Mesothelial cell of epicardium (in vitro differentiated cells): ENCODE data around the gene PRKN. TPM values are rescaled to one million over a fixed set of nuclear protein-coding genes. Genes with fewer than 3 reads are reported as not detected.

Source experiments
- DNase-seq, 2 experiments: peaks; one replicate each; pipeline ENCODE4 v3.0.0; 2021; ENCODE audit warnings: low spot score in 2 of 2; ENCODE audit not compliant: unreplicated experiment in 2 of 2
- H3K27ac Mint-ChIP-seq: 2 replicates; pipeline ENCODE4 v1.8.0; 2021; ENCODE audit warnings: mixed read lengths
- H3K27me3 Mint-ChIP-seq: 2 replicates; pipeline ENCODE4 v1.8.0; 2021; ENCODE audit warnings: low read depth, mixed read lengths
- H3K36me3 Mint-ChIP-seq: 2 replicates; pipeline ENCODE4 v1.8.0; 2021; ENCODE audit warnings: mixed read lengths
- H3K4me1 Mint-ChIP-seq: 2 replicates; pipeline ENCODE4 v1.8.0; 2021; ENCODE audit warnings: mixed read lengths
- H3K4me3 Mint-ChIP-seq: 2 replicates; pipeline ENCODE4 v1.8.0; 2021; ENCODE audit warnings: mild to moderate bottlenecking, moderate library complexity, mixed read lengths
- H3K9me3 Mint-ChIP-seq: 2 replicates; pipeline ENCODE4 v1.8.0; 2021; ENCODE audit warnings: mixed read lengths
- total RNA-seq: library from RNA; stranded (reverse); gene quantifications from 3 replicates; pipeline ENCODE4 v1.2.1, GENCODE V29; 2021
- TF ChIP-seq, protein P1 (sequence below): fragments of 200-600 bp; sonication (generic); IDR thresholded peaks from one replicate; pipeline ENCODE4 v1.5.0; 2021; ENCODE audit warnings: antibody characterized with exemption; ENCODE audit not compliant: unreplicated experiment

PRKN gene
- total RNA-seq, 1 donor from 2014 or later = 7.6 TPM

DNA sequence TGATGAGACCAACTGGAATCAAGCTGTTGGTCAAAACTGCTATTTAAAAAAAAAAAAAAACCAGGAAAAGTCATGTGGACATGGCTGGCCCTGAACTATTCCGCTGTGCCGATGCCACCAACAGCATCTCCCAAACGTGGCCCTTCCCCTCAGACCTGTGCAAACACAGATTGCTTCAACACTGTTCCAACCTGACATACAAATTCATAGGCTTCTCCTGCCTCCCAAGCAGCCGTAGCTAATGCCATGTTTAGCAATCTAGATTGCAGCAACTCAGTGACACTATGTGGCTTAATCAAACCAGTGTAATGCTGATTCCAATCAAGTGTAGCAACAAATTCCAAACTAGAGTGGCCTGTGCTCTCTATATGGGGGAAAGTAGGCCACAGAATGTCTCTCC lies 16.2 kb downstream of the PRKN start:
- DNase-seq = no peak
- TF ChIP-seq, protein P1, sequence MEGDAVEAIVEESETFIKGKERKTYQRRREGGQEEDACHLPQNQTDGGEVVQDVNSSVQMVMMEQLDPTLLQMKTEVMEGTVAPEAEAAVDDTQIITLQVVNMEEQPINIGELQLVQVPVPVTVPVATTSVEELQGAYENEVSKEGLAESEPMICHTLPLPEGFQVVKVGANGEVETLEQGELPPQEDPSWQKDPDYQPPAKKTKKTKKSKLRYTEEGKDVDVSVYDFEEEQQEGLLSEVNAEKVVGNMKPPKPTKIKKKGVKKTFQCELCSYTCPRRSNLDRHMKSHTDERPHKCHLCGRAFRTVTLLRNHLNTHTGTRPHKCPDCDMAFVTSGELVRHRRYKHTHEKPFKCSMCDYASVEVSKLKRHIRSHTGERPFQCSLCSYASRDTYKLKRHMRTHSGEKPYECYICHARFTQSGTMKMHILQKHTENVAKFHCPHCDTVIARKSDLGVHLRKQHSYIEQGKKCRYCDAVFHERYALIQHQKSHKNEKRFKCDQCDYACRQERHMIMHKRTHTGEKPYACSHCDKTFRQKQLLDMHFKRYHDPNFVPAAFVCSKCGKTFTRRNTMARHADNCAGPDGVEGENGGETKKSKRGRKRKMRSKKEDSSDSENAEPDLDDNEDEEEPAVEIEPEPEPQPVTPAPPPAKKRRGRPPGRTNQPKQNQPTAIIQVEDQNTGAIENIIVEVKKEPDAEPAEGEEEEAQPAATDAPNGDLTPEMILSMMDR = no peak
- Mint-ChIP-seq H3K4me3 (no peak overlapping the region), H3K36me3 (no peaks in the 10 kb centered on the region), H3K27me3 (no peaks in the 10 kb centered on the region), H3K9me3 (no peaks in the 10 kb centered on the region), H3K4me1 (no peaks in the 10 kb centered on the region), H3K27ac (no peak overlapping the region)

DNA sequence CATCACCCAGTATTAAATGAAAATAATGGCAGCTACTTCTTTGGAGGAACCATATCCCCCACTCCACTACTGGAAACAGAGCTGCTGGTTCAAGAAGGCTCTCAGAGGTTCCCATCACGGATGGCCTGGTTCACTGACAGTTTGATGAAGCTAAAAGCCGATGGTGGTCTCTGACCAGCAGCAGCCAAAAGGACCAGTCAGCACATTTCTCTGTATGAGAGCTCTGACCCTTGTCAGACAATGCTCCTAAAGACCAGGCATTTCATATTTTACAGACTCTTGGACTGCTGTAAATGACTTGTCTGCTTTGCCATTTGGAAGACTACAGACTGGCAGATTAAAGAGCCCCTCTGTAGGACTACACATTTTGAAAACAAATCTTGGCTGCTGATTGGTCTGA lies 16.6 kb downstream of the PRKN start:
- Mint-ChIP-seq H3K4me1 (peaks cover 4% of the 10 kb centered on the region), H3K9me3 (no peaks in the 10 kb centered on the region), H3K27ac (no peak overlapping the region), H3K27me3 (no peaks in the 10 kb centered on the region), H3K4me3 (no peak overlapping the region), H3K36me3 (no peaks in the 10 kb centered on the region)
- TF ChIP-seq, protein P1 = no peak
- DNase-seq = no peak

DNA sequence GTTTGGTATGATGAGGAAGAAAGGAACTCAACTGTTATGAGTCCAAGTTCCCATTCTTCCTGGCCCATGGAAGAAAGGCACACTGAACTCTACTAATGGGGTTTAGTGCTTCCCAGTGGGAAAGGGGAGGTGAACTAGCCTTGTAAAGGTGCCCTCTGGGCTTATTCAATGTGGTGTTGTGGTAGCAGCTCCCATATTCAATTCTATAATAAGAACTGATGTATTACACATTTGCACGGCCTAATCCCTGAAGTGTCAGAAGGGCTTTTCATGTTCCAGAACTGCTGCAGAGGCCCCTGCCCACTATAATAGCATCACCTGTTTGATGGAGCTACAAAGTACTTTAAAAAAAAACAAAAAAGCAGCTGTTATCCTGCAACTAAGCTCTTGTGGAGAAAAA lies 17.1 kb downstream of the PRKN start:
- DNase-seq = no peak
- Mint-ChIP-seq H3K27me3 (no peaks in the 10 kb centered on the region), H3K27ac (no peak overlapping the region), H3K4me3 (no peak overlapping the region), H3K36me3 (no peaks in the 10 kb centered on the region), H3K9me3 (no peaks in the 10 kb centered on the region), H3K4me1 (peaks cover 8% of the 10 kb centered on the region)
- TF ChIP-seq, protein P1 = no peak

DNA sequence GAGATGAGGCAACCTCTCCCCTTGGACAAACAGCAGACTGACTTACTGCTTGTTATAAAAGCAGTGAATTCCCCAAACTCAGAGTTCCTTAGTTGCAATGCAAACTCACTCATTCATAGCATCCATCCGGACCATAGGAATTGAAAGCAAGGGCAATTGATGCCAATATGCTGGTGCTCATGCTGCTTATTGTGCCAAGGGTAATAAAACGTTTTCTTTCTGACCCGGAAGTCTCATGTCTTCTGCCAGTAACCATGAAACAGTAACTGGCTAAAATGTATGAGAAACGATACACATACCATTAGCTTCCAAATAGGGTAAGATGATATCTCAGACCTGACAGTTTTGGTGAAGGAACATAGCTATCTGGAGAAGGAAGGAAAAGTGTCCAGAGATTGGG lies 18.1 kb downstream of the PRKN start:
- H3K36me3 Mint-ChIP-seq = no peaks in the 10 kb centered on the region
- DNase-seq = no peak
- H3K27ac Mint-ChIP-seq = no peak overlapping the region
- TF ChIP-seq, protein P1 = no peak
- no peak overlapping the region for H3K4me3 Mint-ChIP-seq
- no peaks in the 10 kb centered on the region for H3K27me3 Mint-ChIP-seq
- H3K9me3 Mint-ChIP-seq = no peaks in the 10 kb centered on the region
- H3K4me1 Mint-ChIP-seq = peaks cover 12% of the 10 kb centered on the region

DNA sequence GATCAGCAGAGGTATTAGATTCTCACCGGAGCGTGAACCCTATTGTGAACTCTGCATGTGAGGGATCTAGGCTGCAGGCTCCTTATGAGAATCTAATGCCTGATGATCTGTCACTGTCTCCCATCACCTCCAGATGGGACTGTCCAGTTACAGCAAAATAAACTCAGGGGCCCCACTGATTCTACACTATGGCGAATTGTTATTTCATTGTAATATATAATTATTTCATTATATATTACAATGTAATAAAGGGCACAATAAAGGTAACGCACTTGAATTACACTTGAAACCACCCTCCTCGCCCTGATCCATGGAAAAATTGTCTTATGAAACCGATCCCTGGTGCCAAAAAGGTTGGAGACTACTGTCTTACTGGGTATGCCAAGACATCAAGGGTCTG lies 18.6 kb downstream of the PRKN start:
- H3K9me3 Mint-ChIP-seq = no peaks in the 10 kb centered on the region
- H3K27me3 Mint-ChIP-seq = no peaks in the 10 kb centered on the region
- DNase-seq = no peak
- H3K27ac Mint-ChIP-seq = no peak overlapping the region
- H3K4me1 Mint-ChIP-seq = peaks cover 12% of the 10 kb centered on the region
- H3K36me3 Mint-ChIP-seq = no peaks in the 10 kb centered on the region
- TF ChIP-seq, protein P1 = no peak
- no peak overlapping the region for H3K4me3 Mint-ChIP-seq

DNA sequence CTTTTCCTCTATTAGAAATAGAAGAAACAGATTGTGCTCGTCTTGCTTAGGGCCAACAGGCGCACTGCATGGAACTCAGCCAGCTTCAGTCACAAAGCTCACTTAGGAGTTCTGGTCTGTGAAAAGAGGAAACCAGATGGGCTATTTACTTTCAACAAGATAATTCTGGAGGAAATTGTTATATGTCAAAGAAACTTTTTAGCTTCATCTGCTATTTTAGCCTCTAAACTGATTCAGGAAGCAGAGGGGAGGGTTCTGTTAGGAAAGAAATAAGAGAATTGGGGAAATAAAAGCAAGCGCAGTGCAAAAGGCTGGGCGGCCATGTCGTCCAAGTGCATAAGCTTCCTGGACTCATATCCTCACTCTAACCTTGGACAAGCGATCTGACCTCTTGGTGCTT lies 21.3 kb downstream of the PRKN start:
- Mint-ChIP-seq H3K27me3 (no peaks in the 10 kb centered on the region), H3K27ac (peak overlapping the region; percentile 61), H3K4me3 (no peak overlapping the region), H3K36me3 (no peaks in the 10 kb centered on the region), H3K4me1 (peaks cover 15% of the 10 kb centered on the region), H3K9me3 (no peaks in the 10 kb centered on the region)
- TF ChIP-seq, protein P1 = no peak
- no peak for DNase-seq
